ENCODE measurements around the gene MC5R.
A peak's percentile ranks its signal among the peaks of the same experiment; 100 is the strongest.

Gene MC5R

DNA sequence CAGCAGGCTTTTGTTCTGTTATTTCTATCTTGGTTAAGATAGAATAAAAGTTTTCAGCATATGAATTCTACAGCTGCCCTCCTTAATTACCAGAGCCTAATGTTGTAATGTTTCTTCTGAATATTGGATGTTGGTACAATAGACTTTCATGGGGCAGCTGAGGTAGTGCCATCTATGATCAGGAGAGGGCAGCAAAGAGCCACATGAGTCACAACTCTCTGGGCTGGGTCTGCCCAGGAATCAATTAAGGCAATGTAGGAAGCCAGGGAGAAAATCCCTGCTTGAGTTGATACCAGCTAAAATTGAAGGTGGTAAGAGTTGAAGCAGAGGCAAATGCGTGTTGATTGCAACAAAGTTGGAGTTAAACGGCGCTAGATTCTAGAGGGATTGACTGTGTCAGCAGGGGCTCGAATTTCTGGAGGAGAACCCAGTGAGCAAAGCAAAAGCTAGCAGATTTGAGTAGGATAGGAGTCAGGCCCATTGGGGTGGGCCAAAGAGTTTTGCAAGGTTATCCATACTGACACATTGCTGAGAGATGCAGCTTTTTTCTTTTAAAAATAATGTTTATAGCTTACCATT lies 10.6 kb upstream of the MC5R start:
- TF ChIP-seq EZH2phosphoT487 (IDR thresholded peaks at IDR 0.05; ENCODE audit: borderline replicate concordance) = no peak
- TF ChIP-seq, protein P1, sequence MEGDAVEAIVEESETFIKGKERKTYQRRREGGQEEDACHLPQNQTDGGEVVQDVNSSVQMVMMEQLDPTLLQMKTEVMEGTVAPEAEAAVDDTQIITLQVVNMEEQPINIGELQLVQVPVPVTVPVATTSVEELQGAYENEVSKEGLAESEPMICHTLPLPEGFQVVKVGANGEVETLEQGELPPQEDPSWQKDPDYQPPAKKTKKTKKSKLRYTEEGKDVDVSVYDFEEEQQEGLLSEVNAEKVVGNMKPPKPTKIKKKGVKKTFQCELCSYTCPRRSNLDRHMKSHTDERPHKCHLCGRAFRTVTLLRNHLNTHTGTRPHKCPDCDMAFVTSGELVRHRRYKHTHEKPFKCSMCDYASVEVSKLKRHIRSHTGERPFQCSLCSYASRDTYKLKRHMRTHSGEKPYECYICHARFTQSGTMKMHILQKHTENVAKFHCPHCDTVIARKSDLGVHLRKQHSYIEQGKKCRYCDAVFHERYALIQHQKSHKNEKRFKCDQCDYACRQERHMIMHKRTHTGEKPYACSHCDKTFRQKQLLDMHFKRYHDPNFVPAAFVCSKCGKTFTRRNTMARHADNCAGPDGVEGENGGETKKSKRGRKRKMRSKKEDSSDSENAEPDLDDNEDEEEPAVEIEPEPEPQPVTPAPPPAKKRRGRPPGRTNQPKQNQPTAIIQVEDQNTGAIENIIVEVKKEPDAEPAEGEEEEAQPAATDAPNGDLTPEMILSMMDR (conservative IDR thresholded peaks at IDR 0.05; ENCODE audit: low read length) = peak; percentile 91
- no peaks in the 10 kb centered on the region for H3F3A ChIP-seq (ENCODE audit: low read depth)
- no peaks in the 10 kb centered on the region for H3K27me3 ChIP-seq (ENCODE audit: insufficient read depth, low read length, poor library complexity, severe bottlenecking)
- no peaks in the 10 kb centered on the region for H4K20me1 ChIP-seq (ENCODE audit: insufficient read depth, low read length, poor library complexity, severe bottlenecking)
- H3K9me2 ChIP-seq (replicated peaks; ENCODE audit: low read depth, low read length) = no peaks in the 10 kb centered on the region
- H3K79me2 ChIP-seq (ENCODE audit: insufficient read depth, low read length) = no peaks in the 10 kb centered on the region
- H2AFZ ChIP-seq (ENCODE audit: low read length) = no peak overlapping the region
- no peak overlapping the region for H3K4me3 ChIP-seq (ENCODE audit: low read length, poor library complexity, severe bottlenecking)
- no peaks in the 10 kb centered on the region for H3K36me3 ChIP-seq (ENCODE audit: insufficient read depth, low read length)
- no peaks in the 10 kb centered on the region for H3K9me3 ChIP-seq (ENCODE audit: insufficient read depth, low read depth, low read length)
- H3K4me2 ChIP-seq (ENCODE audit: low read depth, low read length, poor library complexity, severe bottlenecking) = no peak overlapping the region
- H3K4me1 ChIP-seq (ENCODE audit: insufficient read depth, low read length, poor library complexity, severe bottlenecking) = no peaks in the 10 kb centered on the region
- H3K9ac ChIP-seq (ENCODE audit: low read depth, low read length, poor library complexity, severe bottlenecking) = no peak overlapping the region

DNA sequence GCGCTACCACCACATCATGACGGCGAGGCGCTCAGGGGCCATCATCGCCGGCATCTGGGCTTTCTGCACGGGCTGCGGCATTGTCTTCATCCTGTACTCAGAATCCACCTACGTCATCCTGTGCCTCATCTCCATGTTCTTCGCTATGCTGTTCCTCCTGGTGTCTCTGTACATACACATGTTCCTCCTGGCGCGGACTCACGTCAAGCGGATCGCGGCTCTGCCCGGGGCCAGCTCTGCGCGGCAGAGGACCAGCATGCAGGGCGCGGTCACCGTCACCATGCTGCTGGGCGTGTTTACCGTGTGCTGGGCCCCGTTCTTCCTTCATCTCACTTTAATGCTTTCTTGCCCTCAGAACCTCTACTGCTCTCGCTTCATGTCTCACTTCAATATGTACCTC lies 2.3 kb downstream of the MC5R start:
- TF ChIP-seq EZH2phosphoT487 (IDR thresholded peaks at IDR 0.05; ENCODE audit: borderline replicate concordance) = no peak
- TF ChIP-seq, protein P1 (conservative IDR thresholded peaks at IDR 0.05; ENCODE audit: low read length) = no peak
- no peak overlapping the region for H2AFZ ChIP-seq (ENCODE audit: low read length)
- H3K9me2 ChIP-seq (replicated peaks; ENCODE audit: low read depth, low read length) = no peaks in the 10 kb centered on the region
- H3K4me3 ChIP-seq (ENCODE audit: low read length, poor library complexity, severe bottlenecking) = no peak overlapping the region
- H3K79me2 ChIP-seq (ENCODE audit: insufficient read depth, low read length) = no peaks in the 10 kb centered on the region
- no peaks in the 10 kb centered on the region for H3F3A ChIP-seq (ENCODE audit: low read depth)
- H3K4me1 ChIP-seq (ENCODE audit: insufficient read depth, low read length, poor library complexity, severe bottlenecking) = peaks cover 3% of the 10 kb centered on the region
- no peak overlapping the region for H3K9ac ChIP-seq (ENCODE audit: low read depth, low read length, poor library complexity, severe bottlenecking)
- H3K27me3 ChIP-seq (ENCODE audit: insufficient read depth, low read length, poor library complexity, severe bottlenecking) = peaks cover 5% of the 10 kb centered on the region
- no peaks in the 10 kb centered on the region for H3K36me3 ChIP-seq (ENCODE audit: insufficient read depth, low read length)
- no peaks in the 10 kb centered on the region for H3K9me3 ChIP-seq (ENCODE audit: insufficient read depth, low read depth, low read length)
- H4K20me1 ChIP-seq (ENCODE audit: insufficient read depth, low read length, poor library complexity, severe bottlenecking) = no peaks in the 10 kb centered on the region
- H3K4me2 ChIP-seq (ENCODE audit: low read depth, low read length, poor library complexity, severe bottlenecking) = no peak overlapping the region

DNA sequence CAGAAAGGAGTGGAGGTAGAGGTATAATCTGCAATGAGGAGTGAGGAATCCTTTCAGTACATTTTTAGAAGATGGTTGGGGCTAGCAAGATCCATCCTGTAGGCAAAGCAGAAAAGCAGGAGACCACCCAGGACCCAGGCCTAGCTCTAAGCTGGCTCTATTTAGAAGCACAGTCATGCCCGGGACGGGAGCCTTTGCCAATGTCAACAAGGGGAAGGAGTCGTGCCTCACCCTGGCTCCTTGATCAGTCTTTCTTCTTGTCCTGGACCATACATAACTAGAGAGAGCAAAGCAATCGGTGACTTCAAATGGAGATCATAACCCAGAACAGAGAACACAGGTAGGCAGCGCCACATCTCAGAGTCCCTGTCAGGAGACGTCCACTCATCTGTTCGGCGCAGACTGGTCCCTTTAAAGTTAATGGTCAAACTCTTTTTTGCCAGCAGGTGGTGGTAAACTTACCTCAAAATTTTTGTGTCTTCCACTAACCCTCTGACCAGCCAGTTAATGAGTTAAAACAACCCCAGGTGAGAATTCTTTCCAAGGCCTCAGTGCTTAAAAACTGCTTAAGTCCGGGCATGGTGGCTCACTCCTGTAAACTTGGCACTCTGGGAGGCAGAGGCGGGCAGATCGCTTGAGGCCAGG lies 8.0 kb downstream of the MC5R start:
- no peak overlapping the region for H3K9ac ChIP-seq (ENCODE audit: low read depth, low read length, poor library complexity, severe bottlenecking)
- H3K79me2 ChIP-seq (ENCODE audit: insufficient read depth, low read length) = no peaks in the 10 kb centered on the region
- no peaks in the 10 kb centered on the region for H3K4me1 ChIP-seq (ENCODE audit: insufficient read depth, low read length, poor library complexity, severe bottlenecking)
- H3K4me2 ChIP-seq (ENCODE audit: low read depth, low read length, poor library complexity, severe bottlenecking) = no peak overlapping the region
- H3K36me3 ChIP-seq (ENCODE audit: insufficient read depth, low read length) = no peaks in the 10 kb centered on the region
- no peak overlapping the region for H2AFZ ChIP-seq (ENCODE audit: low read length)
- peaks cover 10% of the 10 kb centered on the region for H3K27me3 ChIP-seq (ENCODE audit: insufficient read depth, low read length, poor library complexity, severe bottlenecking)
- no peak overlapping the region for H3K4me3 ChIP-seq (ENCODE audit: low read length, poor library complexity, severe bottlenecking)
- no peaks in the 10 kb centered on the region for H3K9me2 ChIP-seq (replicated peaks; ENCODE audit: low read depth, low read length)
- no peaks in the 10 kb centered on the region for H3K9me3 ChIP-seq (ENCODE audit: insufficient read depth, low read depth, low read length)
- no peak for TF ChIP-seq EZH2phosphoT487 (IDR thresholded peaks at IDR 0.05; ENCODE audit: borderline replicate concordance)
- TF ChIP-seq, protein P1 (conservative IDR thresholded peaks at IDR 0.05; ENCODE audit: low read length) = peak; percentile 38
- H4K20me1 ChIP-seq (ENCODE audit: insufficient read depth, low read length, poor library complexity, severe bottlenecking) = no peaks in the 10 kb centered on the region
- H3F3A ChIP-seq (ENCODE audit: low read depth) = no peaks in the 10 kb centered on the region
